Spleen (tissue), 7 donors: ENCODE results near the gene AGFG1.

Source experiments
- POLR2A ChIP-seq, 3 donors: fragments of 450-650 bp; IDR thresholded peaks; one replicate each; pipeline ENCODE4 v1.5.1; 2017; ENCODE audit warnings: antibody characterized with exemption in 3 of 3, mild to moderate bottlenecking in 1 of 3
- TF ChIP-seq, protein P1 (sequence below), 11 experiments: fragments of 200-600 bp in 7 of 11; fragments of 450-650 bp in 4 of 11; sonication (generic) in 4 of 11; IDR thresholded peaks in 8 of 11; conservative IDR thresholded peaks in 3 of 11; 1 replicate in 7 of 11; 2 replicates in 4 of 11; pipeline versions ENCODE4 v1.4.0 to v1.8.0; 2016 to 2021; ENCODE audit warnings: antibody characterized with exemption in 11 of 11, inconsistent platforms in 4 of 11, mild to moderate bottlenecking in 1 of 11
- donor health status: DM: no; HTN: no; CAD: no; lungs with moderate emphysema.
- donor health status: DM: no; HTN: no; CAD: no.
- donor health status: DM: no; HTN: no; CAD: no.

DNA sequence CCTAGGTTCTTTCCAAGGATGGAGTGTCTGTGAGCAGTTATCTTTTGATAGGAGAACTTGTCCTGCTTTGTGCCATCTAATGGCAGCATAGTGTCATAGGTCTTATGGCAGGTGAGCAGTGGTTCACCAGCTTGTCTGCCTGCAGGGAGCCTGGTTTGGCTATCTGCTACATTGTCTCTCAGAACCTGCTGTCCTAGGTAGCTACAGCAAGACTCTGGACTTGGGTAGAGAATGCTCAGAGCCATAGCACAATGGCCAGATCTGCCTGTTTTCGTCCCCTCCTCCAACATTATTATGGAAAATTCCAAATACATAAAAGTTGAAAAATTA lies 28.3 kb downstream of the AGFG1 start:
- TF ChIP-seq, protein P1, sequence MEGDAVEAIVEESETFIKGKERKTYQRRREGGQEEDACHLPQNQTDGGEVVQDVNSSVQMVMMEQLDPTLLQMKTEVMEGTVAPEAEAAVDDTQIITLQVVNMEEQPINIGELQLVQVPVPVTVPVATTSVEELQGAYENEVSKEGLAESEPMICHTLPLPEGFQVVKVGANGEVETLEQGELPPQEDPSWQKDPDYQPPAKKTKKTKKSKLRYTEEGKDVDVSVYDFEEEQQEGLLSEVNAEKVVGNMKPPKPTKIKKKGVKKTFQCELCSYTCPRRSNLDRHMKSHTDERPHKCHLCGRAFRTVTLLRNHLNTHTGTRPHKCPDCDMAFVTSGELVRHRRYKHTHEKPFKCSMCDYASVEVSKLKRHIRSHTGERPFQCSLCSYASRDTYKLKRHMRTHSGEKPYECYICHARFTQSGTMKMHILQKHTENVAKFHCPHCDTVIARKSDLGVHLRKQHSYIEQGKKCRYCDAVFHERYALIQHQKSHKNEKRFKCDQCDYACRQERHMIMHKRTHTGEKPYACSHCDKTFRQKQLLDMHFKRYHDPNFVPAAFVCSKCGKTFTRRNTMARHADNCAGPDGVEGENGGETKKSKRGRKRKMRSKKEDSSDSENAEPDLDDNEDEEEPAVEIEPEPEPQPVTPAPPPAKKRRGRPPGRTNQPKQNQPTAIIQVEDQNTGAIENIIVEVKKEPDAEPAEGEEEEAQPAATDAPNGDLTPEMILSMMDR (IDR thresholded peaks at IDR 0.05 in 8 of 11, conservative IDR thresholded peaks at IDR 0.05 in 3 of 11) = no peak
- no peak for TF ChIP-seq POLR2A (IDR thresholded peaks at IDR 0.05)
